ENCODE results near the gene ARHGAP15.

GRCh38 chr2:143503280-143503679, 374.1 kb downstream of the ARHGAP15 start:
- TF ChIP-seq, protein P1, sequence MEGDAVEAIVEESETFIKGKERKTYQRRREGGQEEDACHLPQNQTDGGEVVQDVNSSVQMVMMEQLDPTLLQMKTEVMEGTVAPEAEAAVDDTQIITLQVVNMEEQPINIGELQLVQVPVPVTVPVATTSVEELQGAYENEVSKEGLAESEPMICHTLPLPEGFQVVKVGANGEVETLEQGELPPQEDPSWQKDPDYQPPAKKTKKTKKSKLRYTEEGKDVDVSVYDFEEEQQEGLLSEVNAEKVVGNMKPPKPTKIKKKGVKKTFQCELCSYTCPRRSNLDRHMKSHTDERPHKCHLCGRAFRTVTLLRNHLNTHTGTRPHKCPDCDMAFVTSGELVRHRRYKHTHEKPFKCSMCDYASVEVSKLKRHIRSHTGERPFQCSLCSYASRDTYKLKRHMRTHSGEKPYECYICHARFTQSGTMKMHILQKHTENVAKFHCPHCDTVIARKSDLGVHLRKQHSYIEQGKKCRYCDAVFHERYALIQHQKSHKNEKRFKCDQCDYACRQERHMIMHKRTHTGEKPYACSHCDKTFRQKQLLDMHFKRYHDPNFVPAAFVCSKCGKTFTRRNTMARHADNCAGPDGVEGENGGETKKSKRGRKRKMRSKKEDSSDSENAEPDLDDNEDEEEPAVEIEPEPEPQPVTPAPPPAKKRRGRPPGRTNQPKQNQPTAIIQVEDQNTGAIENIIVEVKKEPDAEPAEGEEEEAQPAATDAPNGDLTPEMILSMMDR (IDR thresholded peaks at IDR 0.05) = no peak
- no peak for TF ChIP-seq POLR2A (IDR thresholded peaks at IDR 0.05)
- no peak for TF ChIP-seq POLR2AphosphoS5 (IDR thresholded peaks at IDR 0.05)
